Muscle layer of colon (tissue), 2 donors: Measurements from ENCODE around the gene RPS3A.
"Not testable (repeated sequence)": the region's sequence is repeated elsewhere in the genome, so short reads cannot be mapped to it uniquely, and the experiment has no call there.

Source experiments
- H3K27ac ChIP-seq: one replicate; pipeline ENCODE4 v1.7.0; 2013; ENCODE audit warnings: low read depth, mild to moderate bottlenecking, low read length, moderate library complexity
- H3K27me3 ChIP-seq, 2 donors: one replicate each; pipeline ENCODE4 v1.7.0; 2013; ENCODE audit warnings: low read length in 2 of 2, mild to moderate bottlenecking in 2 of 2; ENCODE audit not compliant: insufficient read depth in 2 of 2, control insufficient read depth in 1 of 2
- H3K36me3 ChIP-seq: one replicate; pipeline ENCODE4 v1.7.0; 2013; ENCODE audit warnings: mild to moderate bottlenecking, low read length; ENCODE audit not compliant: insufficient read depth
- H3K4me1 ChIP-seq: one replicate; pipeline ENCODE4 v1.7.0; 2013; ENCODE audit warnings: mild to moderate bottlenecking, low read length; ENCODE audit not compliant: insufficient read depth
- H3K4me3 ChIP-seq, 2 donors: one replicate each; pipeline ENCODE4 v1.7.0; 2013; ENCODE audit warnings: low read length in 2 of 2, low read depth in 1 of 2, mild to moderate bottlenecking in 1 of 2, moderate library complexity in 1 of 2
- H3K9ac ChIP-seq: one replicate; pipeline ENCODE4 v1.7.0; 2013; ENCODE audit warnings: low read length
- H3K9me3 ChIP-seq: one replicate; pipeline ENCODE4 v1.7.0; 2013; ENCODE audit warnings: mild to moderate bottlenecking, low read length
- donor health status: abdominal sarcoma.
- donor health status: Adenocarcinoma of cecum.

Gene RPS3A

DNA sequence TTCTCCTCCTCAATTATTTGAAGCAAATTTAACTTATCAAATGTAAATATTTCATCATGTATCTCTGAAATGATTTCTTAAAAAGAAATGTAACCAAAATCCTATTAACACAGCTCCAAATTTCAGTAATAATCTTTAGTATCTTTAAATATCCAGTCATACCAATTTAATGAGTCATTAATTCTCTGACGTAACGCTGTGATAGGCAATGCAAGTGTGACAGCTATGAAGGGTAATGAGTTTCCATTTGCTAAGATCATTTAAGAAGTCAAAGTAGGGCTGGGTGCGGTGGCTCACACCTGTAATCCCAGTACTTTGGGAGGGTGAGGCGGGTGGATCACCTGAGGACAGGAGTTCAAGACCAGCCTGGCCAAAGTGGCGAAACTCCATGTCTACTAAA is 15.6 kb downstream of the RPS3A start:
- H3K27ac ChIP-seq: no peak overlapping the region
- H3K9me3 ChIP-seq: no peaks in the 10 kb centered on the region
- H3K9ac ChIP-seq: no peak overlapping the region
- H3K4me1 ChIP-seq: no peaks in the 10 kb centered on the region
- H3K27me3 ChIP-seq: no peaks in the 10 kb centered on the region
- no peak overlapping the region for H3K4me3 ChIP-seq
- H3K36me3 ChIP-seq: peaks cover 11% of the 10 kb centered on the region

DNA sequence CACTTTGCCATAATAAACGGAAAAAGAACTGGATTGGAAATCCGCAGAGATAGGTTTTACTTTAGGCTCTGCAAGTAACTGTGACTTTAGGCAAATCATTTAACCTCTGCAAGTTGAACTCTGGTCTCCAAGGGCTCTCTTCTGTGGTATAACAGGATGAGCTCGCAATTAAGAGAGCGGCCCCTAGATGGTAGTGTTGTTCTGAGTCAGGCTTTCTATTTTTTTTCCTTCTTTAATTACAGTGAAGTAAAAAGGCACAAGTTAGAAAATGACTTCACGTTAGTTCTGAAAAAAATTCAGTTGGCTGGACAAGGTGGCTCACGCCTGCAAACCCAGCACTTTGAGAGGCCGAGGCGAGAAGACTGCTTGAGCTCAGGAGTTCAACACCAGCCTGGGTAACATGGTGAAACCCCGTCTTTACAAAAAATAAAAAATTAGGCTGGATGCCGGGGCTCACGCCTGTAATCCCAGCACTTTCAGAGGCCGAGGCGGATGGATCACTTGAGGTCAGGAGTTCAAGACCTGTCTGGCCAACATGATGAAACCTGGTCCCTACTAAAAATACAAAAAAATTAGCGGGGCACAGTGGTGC is 18.0 kb downstream of the RPS3A start:
- Histone ChIP-seq H3K36me3 (peaks cover 22% of the 10 kb centered on the region), H3K27me3 (no peaks in the 10 kb centered on the region), H3K4me1 (no peaks in the 10 kb centered on the region), H3K9ac (no peak overlapping the region), H3K9me3 (no peaks in the 10 kb centered on the region), H3K4me3 (no peak overlapping the region), H3K27ac (no peak overlapping the region)

DNA sequence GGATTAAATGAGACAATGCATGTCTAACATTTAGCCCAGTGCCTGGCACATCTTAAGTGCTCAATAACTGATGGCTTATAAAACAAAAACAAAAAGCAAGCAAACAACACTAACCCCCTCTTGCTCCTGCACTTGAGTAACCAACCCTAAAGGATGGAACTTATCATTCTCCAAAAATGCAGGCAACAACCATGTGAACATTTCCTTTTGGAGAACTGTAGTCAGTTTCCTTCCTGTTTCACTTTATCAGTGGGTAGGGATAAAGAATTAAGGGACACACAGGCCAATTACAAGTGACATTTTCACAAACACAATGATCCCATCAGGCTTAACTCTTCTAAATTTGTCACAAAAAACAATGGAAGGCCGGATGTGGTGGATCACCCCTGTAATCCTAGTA is 30.4 kb downstream of the RPS3A start:
- H3K4me3 ChIP-seq: no peak overlapping the region
- H3K9ac ChIP-seq: no peak overlapping the region
- H3K9me3 ChIP-seq: no peaks in the 10 kb centered on the region
- H3K36me3 ChIP-seq: peaks cover 43% of the 10 kb centered on the region
- no peaks in the 10 kb centered on the region for H3K27me3 ChIP-seq
- H3K27ac ChIP-seq: no peak overlapping the region
- no peaks in the 10 kb centered on the region for H3K4me1 ChIP-seq

DNA sequence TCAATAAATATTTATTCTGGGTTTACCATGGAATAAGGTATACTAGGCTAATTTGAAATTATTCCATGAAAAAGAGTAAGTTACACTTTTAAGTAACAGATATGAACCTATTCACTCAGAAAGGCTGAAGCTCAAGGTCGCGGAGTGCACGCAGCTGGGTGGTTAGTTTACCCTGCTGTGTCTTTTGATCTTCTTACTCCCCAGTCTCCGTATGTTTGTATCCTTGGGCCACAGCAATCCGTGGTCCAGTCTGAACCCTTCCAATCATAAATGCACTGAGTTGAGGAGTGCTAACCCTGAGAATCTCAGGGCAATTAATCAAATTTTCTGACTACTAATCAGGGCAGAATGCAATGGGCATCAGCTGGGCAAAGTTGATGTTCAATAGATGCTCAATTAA is 33.9 kb downstream of the RPS3A start:
- H3K4me3 ChIP-seq: no peak overlapping the region
- H3K36me3 ChIP-seq: peaks cover 34% of the 10 kb centered on the region
- H3K4me1 ChIP-seq: no peaks in the 10 kb centered on the region
- no peaks in the 10 kb centered on the region for H3K27me3 ChIP-seq
- no peak overlapping the region for H3K9ac ChIP-seq
- H3K9me3 ChIP-seq: no peaks in the 10 kb centered on the region
- no peak overlapping the region for H3K27ac ChIP-seq

DNA sequence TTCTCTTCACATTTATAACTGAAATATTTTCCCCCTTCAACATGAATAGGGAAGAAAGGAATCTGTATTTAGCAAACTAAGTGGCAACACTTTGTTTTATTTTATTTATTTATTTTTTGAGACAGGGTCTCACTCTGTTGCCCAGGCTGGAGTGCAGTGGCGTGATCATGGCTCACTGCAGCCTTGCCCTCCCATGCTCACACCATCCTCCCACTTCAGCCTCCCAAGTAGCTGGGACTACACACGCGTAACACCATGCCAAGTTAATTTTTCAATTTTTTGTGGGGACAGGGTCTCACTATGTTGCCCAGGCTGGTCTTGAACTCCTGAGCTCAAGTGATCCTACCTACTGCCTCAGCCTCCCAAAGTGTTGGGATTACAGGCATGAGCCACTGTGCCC is 36.6 kb downstream of the RPS3A start:
- not testable (repeated sequence) for H3K9ac ChIP-seq, H3K4me1 ChIP-seq, H3K27me3 ChIP-seq, H3K4me3 ChIP-seq, H3K27ac ChIP-seq, H3K9me3 ChIP-seq
- H3K36me3 ChIP-seq: peaks cover 33% of the 10 kb centered on the region

DNA sequence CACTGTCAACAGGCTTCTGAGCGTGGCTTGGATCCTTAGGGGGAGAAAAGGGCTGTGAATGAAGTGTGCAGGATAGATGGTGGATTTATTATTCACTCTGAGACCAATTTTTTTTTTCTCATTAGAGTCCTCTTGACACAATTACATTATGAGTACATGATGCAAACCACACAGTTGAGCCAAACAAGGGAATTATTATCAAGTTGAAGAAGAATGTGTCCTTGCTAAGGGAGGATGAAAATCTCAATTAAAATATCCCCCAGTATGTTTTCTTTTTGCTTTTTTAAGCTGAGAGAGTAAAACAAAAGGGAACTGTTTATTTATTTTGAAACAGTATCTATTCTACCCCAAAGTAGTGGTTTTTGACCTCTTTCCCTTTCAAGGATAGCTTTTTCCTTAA is 40.4 kb downstream of the RPS3A start:
- H3K4me1 ChIP-seq: no peaks in the 10 kb centered on the region
- no peak overlapping the region for H3K9ac ChIP-seq
- no peak overlapping the region for H3K27ac ChIP-seq
- H3K9me3 ChIP-seq: no peaks in the 10 kb centered on the region
- no peaks in the 10 kb centered on the region for H3K27me3 ChIP-seq
- H3K4me3 ChIP-seq: no peak overlapping the region
- peaks cover 39% of the 10 kb centered on the region for H3K36me3 ChIP-seq

DNA sequence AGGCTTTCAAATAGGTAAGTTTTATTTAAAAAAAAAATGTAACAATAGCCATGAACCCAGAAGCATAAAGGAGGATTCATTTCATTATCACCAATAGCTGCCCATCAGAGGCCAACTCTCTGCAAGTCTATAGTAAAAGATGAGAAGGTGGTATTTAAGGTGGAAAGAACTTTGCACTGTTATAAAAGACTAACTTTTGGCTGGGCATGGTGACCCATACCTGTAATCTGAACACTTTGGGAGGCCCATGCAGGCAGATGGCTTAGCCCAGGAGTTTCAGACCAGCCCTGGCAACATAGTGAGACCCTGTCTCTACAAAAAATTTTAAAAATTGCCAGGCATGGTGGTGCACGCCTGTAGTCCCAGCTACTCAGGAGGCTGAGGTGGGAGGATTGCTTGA is 43.3 kb downstream of the RPS3A start:
- no peak overlapping the region for H3K9ac ChIP-seq
- no peaks in the 10 kb centered on the region for H3K27me3 ChIP-seq
- H3K9me3 ChIP-seq: no peaks in the 10 kb centered on the region
- no peak overlapping the region for H3K4me3 ChIP-seq
- peaks cover 37% of the 10 kb centered on the region for H3K36me3 ChIP-seq
- H3K27ac ChIP-seq: no peak overlapping the region
- no peaks in the 10 kb centered on the region for H3K4me1 ChIP-seq

DNA sequence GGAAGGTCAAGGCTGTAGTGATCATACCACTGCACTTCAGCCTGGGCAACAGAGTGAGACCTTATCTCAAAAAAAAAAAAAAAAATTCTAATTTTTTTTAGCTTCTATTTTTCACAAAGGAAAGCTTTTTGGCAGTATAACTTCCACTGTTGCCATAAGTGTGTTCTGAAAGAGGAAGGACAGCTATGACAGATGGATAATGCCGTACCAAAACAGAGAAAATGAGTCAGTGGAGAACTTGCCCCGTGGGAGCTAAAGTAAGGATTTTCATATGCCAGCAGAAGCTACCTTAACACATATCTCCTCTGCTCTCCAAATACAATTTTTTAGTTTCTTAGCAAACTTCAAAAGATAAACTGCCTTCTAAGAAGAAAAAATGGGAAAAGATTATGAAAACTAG is 43.7 kb downstream of the RPS3A start:
- H3K9ac ChIP-seq: no peak overlapping the region
- H3K9me3 ChIP-seq: no peaks in the 10 kb centered on the region
- no peaks in the 10 kb centered on the region for H3K4me1 ChIP-seq
- no peak overlapping the region for H3K4me3 ChIP-seq
- peaks cover 40% of the 10 kb centered on the region for H3K36me3 ChIP-seq
- H3K27me3 ChIP-seq: no peaks in the 10 kb centered on the region
- no peak overlapping the region for H3K27ac ChIP-seq

DNA sequence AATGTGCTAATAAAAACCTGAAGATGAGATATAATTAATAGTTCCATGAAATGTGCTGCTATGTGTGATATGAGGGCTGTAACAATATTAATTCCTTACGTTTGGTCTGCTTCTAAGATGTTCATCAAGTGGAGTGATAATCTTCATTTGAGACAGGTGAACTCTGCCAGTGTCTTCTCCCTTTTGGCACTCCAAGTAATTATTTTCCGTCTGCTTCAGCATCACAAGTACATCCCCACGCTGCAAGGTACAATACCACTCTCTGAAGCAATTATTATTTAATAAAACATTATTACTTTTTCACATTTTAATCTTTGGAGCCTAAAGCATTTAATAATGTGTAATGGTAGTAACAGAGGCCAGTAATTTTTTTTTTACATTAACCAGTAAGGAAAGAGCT is 44.4 kb downstream of the RPS3A start:
- no peak overlapping the region for H3K4me3 ChIP-seq
- H3K9ac ChIP-seq: no peak overlapping the region
- H3K9me3 ChIP-seq: no peaks in the 10 kb centered on the region
- no peaks in the 10 kb centered on the region for H3K27me3 ChIP-seq
- H3K4me1 ChIP-seq: no peaks in the 10 kb centered on the region
- no peak overlapping the region for H3K27ac ChIP-seq
- H3K36me3 ChIP-seq: peaks cover 45% of the 10 kb centered on the region

DNA sequence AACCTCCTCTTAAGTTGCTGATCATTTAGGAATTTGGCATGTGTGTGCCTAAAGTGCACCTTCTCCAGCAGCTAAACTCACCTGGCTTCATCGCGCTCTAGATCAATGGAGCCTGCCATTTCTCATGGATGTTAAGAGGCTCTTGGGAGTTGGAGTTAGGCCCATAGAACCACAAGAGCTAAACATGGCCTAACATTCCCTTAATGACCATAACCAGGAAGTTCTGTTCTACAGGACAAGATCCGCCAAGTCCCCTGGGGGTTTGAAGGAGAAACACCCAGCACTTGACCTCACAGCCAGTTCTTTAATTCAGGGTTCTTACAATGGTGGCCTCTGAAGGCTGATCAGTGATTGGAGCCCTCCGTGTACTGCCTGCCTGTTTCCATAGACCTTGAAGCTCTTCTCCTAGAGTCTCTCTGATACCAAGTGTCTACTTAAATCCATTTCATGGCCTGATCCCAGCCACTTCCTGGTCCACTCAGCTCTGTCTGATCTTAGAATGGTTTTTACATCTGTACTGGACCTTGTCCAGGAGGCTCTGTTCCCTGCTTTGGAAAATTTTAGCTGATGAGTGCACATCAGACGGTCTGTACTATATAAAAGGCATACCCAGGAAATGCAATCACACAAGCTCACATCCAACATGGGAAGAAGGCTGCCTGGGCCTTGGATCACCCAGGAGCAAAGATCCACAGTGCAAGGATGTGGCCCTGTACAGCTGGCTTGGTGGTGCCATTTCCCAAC is 45.1 kb downstream of the RPS3A start:
- H3K27me3 ChIP-seq: no peaks in the 10 kb centered on the region
- H3K4me3 ChIP-seq: no peak overlapping the region
- peaks cover 49% of the 10 kb centered on the region for H3K36me3 ChIP-seq
- no peak overlapping the region for H3K9ac ChIP-seq
- no peaks in the 10 kb centered on the region for H3K4me1 ChIP-seq
- no peak overlapping the region for H3K27ac ChIP-seq
- no peaks in the 10 kb centered on the region for H3K9me3 ChIP-seq

DNA sequence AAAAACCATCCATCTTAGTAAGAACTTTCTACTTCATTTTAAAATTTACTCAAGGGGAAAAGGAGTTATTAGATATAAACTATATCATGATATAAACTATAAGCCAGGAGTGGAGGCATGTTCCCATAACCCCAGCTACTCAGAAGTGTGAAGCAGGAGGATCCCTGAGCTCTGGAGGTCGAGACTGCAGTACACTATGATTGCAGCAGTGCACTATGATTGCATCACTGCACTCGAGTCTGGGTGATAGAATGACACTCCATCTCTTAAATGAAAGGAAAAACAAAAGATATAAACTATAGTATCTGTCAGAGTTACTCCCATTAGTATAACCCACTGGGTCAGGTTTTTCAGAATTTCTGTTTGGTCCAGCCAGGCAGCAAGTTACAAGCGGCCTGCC is 47.6 kb downstream of the RPS3A start:
- Histone ChIP-seq H3K9me3 (no peaks in the 10 kb centered on the region), H3K4me1 (no peaks in the 10 kb centered on the region), H3K36me3 (peaks cover 37% of the 10 kb centered on the region), H3K27me3 (no peaks in the 10 kb centered on the region), H3K4me3 (no peak overlapping the region), H3K27ac (no peak overlapping the region), H3K9ac (no peak overlapping the region)

DNA sequence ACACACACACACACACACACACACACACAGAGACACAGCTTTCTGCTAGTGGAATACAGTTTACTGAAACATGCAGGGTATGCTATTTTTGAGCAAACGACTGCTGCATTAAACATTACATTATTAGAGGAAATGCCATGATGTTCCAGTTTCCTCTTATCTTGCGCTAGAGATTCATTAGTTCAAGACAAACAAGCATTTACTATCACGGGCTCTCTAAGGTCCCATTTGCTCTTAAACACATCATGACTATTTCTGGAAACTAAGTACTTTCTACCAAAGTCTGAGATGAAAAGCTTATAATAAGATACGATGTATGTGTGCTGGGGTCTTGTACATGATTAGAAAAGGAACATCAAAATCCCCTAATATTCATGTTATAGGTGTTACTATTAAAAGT is 48.8 kb downstream of the RPS3A start:
- Histone ChIP-seq H3K9ac (no peak overlapping the region), H3K27me3 (no peaks in the 10 kb centered on the region), H3K27ac (no peak overlapping the region), H3K9me3 (no peaks in the 10 kb centered on the region), H3K36me3 (peaks cover 32% of the 10 kb centered on the region), H3K4me3 (no peak overlapping the region), H3K4me1 (no peaks in the 10 kb centered on the region)
